Mesothelial cell of epicardium (in vitro differentiated cells): ENCODE measurements around the gene LIN28A. TPM values are rescaled to one million over a fixed set of nuclear protein-coding genes. Genes with fewer than 3 reads are reported as not detected.

Experiments used
- DNase-seq, 2 experiments: peaks; one replicate each; pipeline ENCODE4 v3.0.0; 2021; ENCODE audit warnings: low spot score in 2 of 2; ENCODE audit not compliant: unreplicated experiment in 2 of 2
- H3K27ac Mint-ChIP-seq: 2 replicates; pipeline ENCODE4 v1.8.0; 2021; ENCODE audit warnings: mixed read lengths
- H3K27me3 Mint-ChIP-seq: 2 replicates; pipeline ENCODE4 v1.8.0; 2021; ENCODE audit warnings: low read depth, mixed read lengths
- H3K36me3 Mint-ChIP-seq: 2 replicates; pipeline ENCODE4 v1.8.0; 2021; ENCODE audit warnings: mixed read lengths
- H3K4me1 Mint-ChIP-seq: 2 replicates; pipeline ENCODE4 v1.8.0; 2021; ENCODE audit warnings: mixed read lengths
- H3K4me3 Mint-ChIP-seq: 2 replicates; pipeline ENCODE4 v1.8.0; 2021; ENCODE audit warnings: mild to moderate bottlenecking, moderate library complexity, mixed read lengths
- H3K9me3 Mint-ChIP-seq: 2 replicates; pipeline ENCODE4 v1.8.0; 2021; ENCODE audit warnings: mixed read lengths
- total RNA-seq: library from RNA; stranded (reverse); gene quantifications from 3 replicates; pipeline ENCODE4 v1.2.1, GENCODE V29; 2021
- TF ChIP-seq, protein P1 (sequence below): fragments of 200-600 bp; sonication (generic); IDR thresholded peaks from one replicate; pipeline ENCODE4 v1.5.0; 2021; ENCODE audit warnings: antibody characterized with exemption; ENCODE audit not compliant: unreplicated experiment

Gene LIN28A
- total RNA-seq, 1 donor from 2014 or later = 0.09 TPM

DNA sequence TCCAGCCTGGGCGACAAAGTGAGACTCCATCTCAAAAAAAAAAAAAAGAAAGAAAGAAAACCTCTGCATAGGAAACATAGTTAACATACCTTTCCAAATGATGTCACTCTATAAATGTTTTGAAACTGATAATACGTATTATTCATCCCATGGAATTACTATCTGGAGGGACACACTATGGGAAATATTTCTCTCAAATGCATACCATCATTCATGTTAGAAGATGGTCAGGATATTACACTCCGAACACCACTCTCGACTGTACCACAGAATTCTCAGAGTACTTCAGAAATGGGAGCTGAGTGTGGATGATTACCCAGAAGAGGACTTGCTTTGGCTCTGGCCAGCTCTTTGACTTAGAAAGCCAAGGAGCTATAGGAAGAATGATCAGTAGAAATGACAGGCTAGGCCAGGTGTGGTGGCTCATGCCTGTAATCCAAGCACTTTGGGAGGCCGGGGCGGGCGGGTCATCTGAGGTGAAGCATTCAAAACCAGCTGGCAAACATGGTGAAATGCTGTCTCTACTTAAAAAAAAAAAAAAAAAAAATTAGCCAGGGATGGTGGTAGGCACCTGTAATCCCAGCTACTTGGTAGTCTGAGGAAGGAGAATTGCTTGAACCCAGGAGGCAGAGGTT is 5.2 kb upstream of the LIN28A start:
- TF ChIP-seq, protein P1, sequence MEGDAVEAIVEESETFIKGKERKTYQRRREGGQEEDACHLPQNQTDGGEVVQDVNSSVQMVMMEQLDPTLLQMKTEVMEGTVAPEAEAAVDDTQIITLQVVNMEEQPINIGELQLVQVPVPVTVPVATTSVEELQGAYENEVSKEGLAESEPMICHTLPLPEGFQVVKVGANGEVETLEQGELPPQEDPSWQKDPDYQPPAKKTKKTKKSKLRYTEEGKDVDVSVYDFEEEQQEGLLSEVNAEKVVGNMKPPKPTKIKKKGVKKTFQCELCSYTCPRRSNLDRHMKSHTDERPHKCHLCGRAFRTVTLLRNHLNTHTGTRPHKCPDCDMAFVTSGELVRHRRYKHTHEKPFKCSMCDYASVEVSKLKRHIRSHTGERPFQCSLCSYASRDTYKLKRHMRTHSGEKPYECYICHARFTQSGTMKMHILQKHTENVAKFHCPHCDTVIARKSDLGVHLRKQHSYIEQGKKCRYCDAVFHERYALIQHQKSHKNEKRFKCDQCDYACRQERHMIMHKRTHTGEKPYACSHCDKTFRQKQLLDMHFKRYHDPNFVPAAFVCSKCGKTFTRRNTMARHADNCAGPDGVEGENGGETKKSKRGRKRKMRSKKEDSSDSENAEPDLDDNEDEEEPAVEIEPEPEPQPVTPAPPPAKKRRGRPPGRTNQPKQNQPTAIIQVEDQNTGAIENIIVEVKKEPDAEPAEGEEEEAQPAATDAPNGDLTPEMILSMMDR = no peak

DNA sequence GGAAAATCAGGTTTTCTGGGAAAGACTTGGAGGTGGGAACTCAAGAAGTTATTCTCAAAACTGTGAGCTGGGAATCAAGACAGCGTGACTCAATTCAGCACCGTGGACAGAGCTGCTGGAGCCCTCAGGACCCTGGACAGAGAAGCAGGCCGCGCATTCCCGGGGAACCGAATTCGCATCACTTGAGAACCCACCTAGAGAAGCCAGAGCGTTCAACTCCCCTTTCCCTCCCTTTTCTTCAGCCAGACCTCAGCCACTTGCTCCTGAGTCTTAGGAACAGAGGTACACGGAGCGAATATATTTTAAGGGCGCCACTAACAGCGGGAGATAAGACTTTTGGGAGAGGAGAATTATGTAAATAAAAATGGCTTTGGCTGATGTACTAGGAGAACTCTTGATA is 2.0 kb upstream of the LIN28A start:
- peaks cover 33% of the 10 kb centered on the region for H3K4me1 Mint-ChIP-seq
- TF ChIP-seq, protein P1 = no peak
- DNase-seq = peak; percentile 68 to 95
- H3K4me3 Mint-ChIP-seq = no peak overlapping the region
- H3K36me3 Mint-ChIP-seq = no peaks in the 10 kb centered on the region
- peaks cover 48% of the 10 kb centered on the region for H3K27me3 Mint-ChIP-seq
- H3K27ac Mint-ChIP-seq = no peak overlapping the region
- no peaks in the 10 kb centered on the region for H3K9me3 Mint-ChIP-seq

More for the DNA sequence above, 5.2 kb upstream of the LIN28A start:
- Mint-ChIP-seq H3K27me3 (peaks cover 19% of the 10 kb centered on the region), H3K4me3 (no peak overlapping the region), H3K27ac (no peak overlapping the region), H3K9me3 (no peaks in the 10 kb centered on the region), H3K36me3 (no peaks in the 10 kb centered on the region), H3K4me1 (peaks cover 13% of the 10 kb centered on the region)
- no peak for DNase-seq

DNA sequence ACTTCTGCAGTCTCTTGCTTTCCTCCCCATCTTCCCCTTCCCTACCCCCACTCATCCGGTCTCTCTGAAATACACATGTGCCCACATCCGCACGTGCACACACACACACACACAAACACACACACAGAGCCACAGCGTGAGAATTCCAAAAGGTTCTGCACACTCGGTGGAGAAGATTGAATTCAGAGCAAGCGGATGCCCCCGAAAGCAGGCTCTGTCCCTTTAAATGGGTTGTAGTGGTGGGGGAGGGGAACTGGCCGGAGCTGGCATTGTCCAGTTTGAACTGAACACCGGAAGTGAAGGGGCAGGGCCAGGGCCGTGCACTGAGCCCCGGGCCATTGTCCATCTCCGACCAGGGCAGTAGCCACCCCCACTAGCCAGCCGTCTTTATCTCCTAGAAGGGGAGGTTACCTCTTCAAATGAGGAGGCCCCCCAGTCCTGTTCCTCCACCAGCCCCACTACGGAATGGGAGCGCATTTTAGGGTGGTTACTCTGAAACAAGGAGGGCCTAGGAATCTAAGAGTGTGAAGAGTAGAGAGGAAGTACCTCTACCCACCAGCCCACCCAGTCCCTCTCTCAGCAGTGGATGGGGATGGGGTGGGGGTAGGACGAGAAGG is 1.3 kb upstream of the LIN28A start:
- H3K4me1 Mint-ChIP-seq = peaks cover 33% of the 10 kb centered on the region
- TF ChIP-seq, protein P1 = no peak
- peaks cover 48% of the 10 kb centered on the region for H3K27me3 Mint-ChIP-seq
- no peaks in the 10 kb centered on the region for H3K36me3 Mint-ChIP-seq
- no peak overlapping the region for H3K27ac Mint-ChIP-seq
- DNase-seq = no peak
- H3K4me3 Mint-ChIP-seq = peak overlapping the region; percentile 22
- H3K9me3 Mint-ChIP-seq = no peaks in the 10 kb centered on the region

GRCh38 chr1:26411624-26412074 is 1.0 kb downstream of the LIN28A start:
- Mint-ChIP-seq H3K4me3 (peak overlapping the region; percentile 52), H3K27ac (no peak overlapping the region), H3K27me3 (peaks cover 50% of the 10 kb centered on the region), H3K9me3 (no peaks in the 10 kb centered on the region), H3K36me3 (no peaks in the 10 kb centered on the region), H3K4me1 (peaks cover 33% of the 10 kb centered on the region)
- TF ChIP-seq, protein P1 = no peak
- no peak for DNase-seq

- H3K36me3 Mint-ChIP-seq = no peaks in the 10 kb centered on the region
- no peak for DNase-seq
- H3K4me1 Mint-ChIP-seq = peaks cover 37% of the 10 kb centered on the region
- peaks cover 50% of the 10 kb centered on the region for H3K27me3 Mint-ChIP-seq
- H3K27ac Mint-ChIP-seq = no peak overlapping the region
- TF ChIP-seq, protein P1 = no peak
- H3K4me3 Mint-ChIP-seq = no peak overlapping the region
- H3K9me3 Mint-ChIP-seq = no peaks in the 10 kb centered on the region
Observed at GRCh38 chr1:26412180-26412840, 1.7 kb downstream of the LIN28A start.
